ENCODE data around the gene ANO1. TPM values are rescaled to one million over a fixed set of nuclear protein-coding genes. Genes with fewer than 3 reads are reported as not detected.

ANO1 gene
- total RNA-seq, 1 experiment from 2014 or later = 17.8 TPM

GRCh38 chr11:70055444-70055843, 22.7 kb upstream of the ANO1 start:
- H3K36me3 Mint-ChIP-seq (ENCODE audit: insufficient read depth, unreplicated experiment) = no peaks in the 10 kb centered on the region
- intact Hi-C loops (cut with micrococcal nuclease; ENCODE audit: unreplicated experiment) = no loop called here
- BruUV-seq (replicated peaks) = no TSS peak
- H3K27ac Mint-ChIP-seq (ENCODE audit: unreplicated experiment) = no peak overlapping the region
- TF ChIP-seq, protein P1, sequence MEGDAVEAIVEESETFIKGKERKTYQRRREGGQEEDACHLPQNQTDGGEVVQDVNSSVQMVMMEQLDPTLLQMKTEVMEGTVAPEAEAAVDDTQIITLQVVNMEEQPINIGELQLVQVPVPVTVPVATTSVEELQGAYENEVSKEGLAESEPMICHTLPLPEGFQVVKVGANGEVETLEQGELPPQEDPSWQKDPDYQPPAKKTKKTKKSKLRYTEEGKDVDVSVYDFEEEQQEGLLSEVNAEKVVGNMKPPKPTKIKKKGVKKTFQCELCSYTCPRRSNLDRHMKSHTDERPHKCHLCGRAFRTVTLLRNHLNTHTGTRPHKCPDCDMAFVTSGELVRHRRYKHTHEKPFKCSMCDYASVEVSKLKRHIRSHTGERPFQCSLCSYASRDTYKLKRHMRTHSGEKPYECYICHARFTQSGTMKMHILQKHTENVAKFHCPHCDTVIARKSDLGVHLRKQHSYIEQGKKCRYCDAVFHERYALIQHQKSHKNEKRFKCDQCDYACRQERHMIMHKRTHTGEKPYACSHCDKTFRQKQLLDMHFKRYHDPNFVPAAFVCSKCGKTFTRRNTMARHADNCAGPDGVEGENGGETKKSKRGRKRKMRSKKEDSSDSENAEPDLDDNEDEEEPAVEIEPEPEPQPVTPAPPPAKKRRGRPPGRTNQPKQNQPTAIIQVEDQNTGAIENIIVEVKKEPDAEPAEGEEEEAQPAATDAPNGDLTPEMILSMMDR (IDR thresholded peaks at IDR 0.05; ENCODE audit: unreplicated experiment) = no peak
- no peaks in the 10 kb centered on the region for H3K4me1 Mint-ChIP-seq (ENCODE audit: low read depth, unreplicated experiment)
- DNase-seq = no peak
- CTCF ChIA-PET = no interaction called here
- H3K9me3 Mint-ChIP-seq (ENCODE audit: low read depth, unreplicated experiment) = peaks cover 3% of the 10 kb centered on the region
- H3K4me3 Mint-ChIP-seq (ENCODE audit: low read depth, unreplicated experiment) = no peak overlapping the region
- no peaks in the 10 kb centered on the region for H3K27me3 Mint-ChIP-seq (ENCODE audit: unreplicated experiment)

DNA sequence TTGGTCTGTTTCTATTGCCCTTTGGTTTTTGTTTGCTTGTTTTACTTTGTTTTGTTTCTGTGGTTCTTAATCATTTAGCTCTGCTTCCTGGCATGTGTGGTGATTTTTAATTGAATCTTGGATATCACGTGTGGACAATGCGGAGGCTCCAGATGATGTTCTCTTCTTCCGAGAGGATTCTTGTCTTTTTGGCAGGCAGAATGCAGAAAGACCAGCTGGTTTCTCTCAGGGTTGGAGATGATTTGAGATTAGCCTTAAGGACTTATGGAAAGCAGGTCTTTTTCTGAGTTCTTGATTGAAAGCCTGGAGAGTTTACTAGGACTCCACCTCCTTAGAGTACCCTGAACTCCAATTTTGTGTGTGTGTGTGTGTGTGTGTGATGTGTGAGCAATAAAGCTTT, 21.0 kb upstream of the ANO1 start:
- no peak overlapping the region for H3K4me3 Mint-ChIP-seq (ENCODE audit: low read depth, unreplicated experiment)
- no peak for DNase-seq
- no peaks in the 10 kb centered on the region for H3K36me3 Mint-ChIP-seq (ENCODE audit: insufficient read depth, unreplicated experiment)
- TF ChIP-seq, protein P1 (IDR thresholded peaks at IDR 0.05; ENCODE audit: unreplicated experiment) = no peak
- intact Hi-C loops (cut with micrococcal nuclease; ENCODE audit: unreplicated experiment) = no loop called here
- no peaks in the 10 kb centered on the region for H3K4me1 Mint-ChIP-seq (ENCODE audit: low read depth, unreplicated experiment)
- peaks cover 3% of the 10 kb centered on the region for H3K9me3 Mint-ChIP-seq (ENCODE audit: low read depth, unreplicated experiment)
- no peak overlapping the region for H3K27ac Mint-ChIP-seq (ENCODE audit: unreplicated experiment)
- no peaks in the 10 kb centered on the region for H3K27me3 Mint-ChIP-seq (ENCODE audit: unreplicated experiment)
- BruUV-seq (replicated peaks) = no TSS peak
- CTCF ChIA-PET = no interaction called here

DNA sequence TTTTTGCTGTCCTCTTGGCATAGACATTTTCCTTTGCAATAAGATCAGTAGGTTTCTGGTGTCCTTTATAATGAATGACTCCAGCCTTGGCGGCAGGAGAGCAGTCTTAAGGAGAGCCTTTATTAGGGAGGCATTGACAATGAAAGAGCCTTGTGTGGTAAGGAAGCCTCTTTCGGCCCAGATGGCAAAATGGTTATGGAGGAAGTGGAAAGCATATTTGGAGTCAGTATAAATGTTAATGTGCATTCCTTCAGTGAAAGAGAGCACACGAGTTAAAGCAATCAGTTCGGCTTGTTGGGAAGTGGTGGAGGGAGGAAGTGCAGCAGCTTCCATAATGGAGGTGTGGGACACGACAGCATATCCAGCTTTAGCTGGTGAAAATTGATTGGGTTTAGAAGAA, 18.1 kb upstream of the ANO1 start:
- H3K27ac Mint-ChIP-seq (ENCODE audit: unreplicated experiment) = no peak overlapping the region
- CTCF ChIA-PET = no interaction called here
- H3K27me3 Mint-ChIP-seq (ENCODE audit: unreplicated experiment) = no peaks in the 10 kb centered on the region
- peaks cover 17% of the 10 kb centered on the region for H3K4me1 Mint-ChIP-seq (ENCODE audit: low read depth, unreplicated experiment)
- H3K4me3 Mint-ChIP-seq (ENCODE audit: low read depth, unreplicated experiment) = no peak overlapping the region
- H3K36me3 Mint-ChIP-seq (ENCODE audit: insufficient read depth, unreplicated experiment) = no peaks in the 10 kb centered on the region
- intact Hi-C loops (cut with micrococcal nuclease; ENCODE audit: unreplicated experiment) = no loop called here
- DNase-seq = no peak
- TF ChIP-seq, protein P1 (IDR thresholded peaks at IDR 0.05; ENCODE audit: unreplicated experiment) = no peak
- no TSS peak for BruUV-seq (replicated peaks)
- H3K9me3 Mint-ChIP-seq (ENCODE audit: low read depth, unreplicated experiment) = peaks cover 3% of the 10 kb centered on the region

- TF ChIP-seq, protein P1 (IDR thresholded peaks at IDR 0.05; ENCODE audit: unreplicated experiment) = no peak
- BruUV-seq (replicated peaks) = no TSS peak
- Mint-ChIP-seq H3K9me3 (ENCODE audit: low read depth, unreplicated experiment) (peaks cover 3% of the 10 kb centered on the region), H3K27ac (ENCODE audit: unreplicated experiment) (no peak overlapping the region), H3K4me3 (ENCODE audit: low read depth, unreplicated experiment) (no peak overlapping the region), H3K27me3 (ENCODE audit: unreplicated experiment) (no peaks in the 10 kb centered on the region), H3K4me1 (ENCODE audit: low read depth, unreplicated experiment) (peaks cover 17% of the 10 kb centered on the region), H3K36me3 (ENCODE audit: insufficient read depth, unreplicated experiment) (no peaks in the 10 kb centered on the region)
- DNase-seq = no peak
- intact Hi-C loops (cut with micrococcal nuclease; ENCODE audit: unreplicated experiment) = no loop called here
- CTCF ChIA-PET = no interaction called here
These were observed 17.4 kb upstream of the ANO1 start for GRCh38 chr11:70060611-70061293.
